H9 (cell line): ENCODE results near the gene ZNF627. TPM values are rescaled to one million over a fixed set of nuclear protein-coding genes. Genes with fewer than 3 reads are reported as not detected.
A peak's percentile ranks its signal among the peaks of the same experiment; 100 is the strongest.

Experiments
- DNase-seq: peaks from one replicate; pipeline ENCODE4 v3.0.0-alpha.2; 2017
- H2AFZ ChIP-seq: one replicate; pipeline ENCODE4 v1.6.1; 2013; ENCODE audit warnings: mild to moderate bottlenecking, low read length, control low read depth, moderate library complexity
- H2AK5ac ChIP-seq: 2 replicates; pipeline ENCODE4 v1.6.1; 2013; ENCODE audit warnings: low read length, control low read depth, mixed read lengths; ENCODE audit not compliant: insufficient read length
- H2BK120ac ChIP-seq: one replicate; pipeline ENCODE4 v1.6.1; 2013; ENCODE audit warnings: low read depth, mild to moderate bottlenecking, low read length, control low read depth, inconsistent platforms; ENCODE audit not compliant: poor library complexity, severe bottlenecking
- H2BK12ac ChIP-seq: 2 replicates; pipeline ENCODE4 v1.6.1; 2013; ENCODE audit warnings: low read length, control low read depth, mixed read lengths, low read depth; ENCODE audit not compliant: insufficient read length
- H2BK15ac ChIP-seq: 2 replicates; pipeline ENCODE4 v1.6.1; 2013; ENCODE audit warnings: low read depth, low read length, control low read depth
- H2BK20ac ChIP-seq: one replicate; pipeline ENCODE4 v1.6.1; 2013; ENCODE audit warnings: low read depth, mild to moderate bottlenecking, low read length, control low read depth, inconsistent platforms; ENCODE audit not compliant: poor library complexity, severe bottlenecking
- H2BK5ac ChIP-seq: 2 replicates; pipeline ENCODE4 v1.6.1; 2013; ENCODE audit warnings: low read length, control low read depth, mixed read lengths; ENCODE audit not compliant: insufficient read length
- H3K14ac ChIP-seq: 2 replicates; pipeline ENCODE4 v1.6.1; 2013; ENCODE audit warnings: low read length, control low read depth; ENCODE audit not compliant: insufficient read depth
- H3K18ac ChIP-seq: 2 replicates; pipeline ENCODE4 v1.6.1; 2013; ENCODE audit warnings: low read depth, mild to moderate bottlenecking, mixed read lengths, low read length, control low read depth; ENCODE audit not compliant: insufficient read length
- H3K23ac ChIP-seq: 2 replicates; pipeline ENCODE4 v1.6.1; 2013; ENCODE audit warnings: low read length, control low read depth, mixed read lengths, low read depth; ENCODE audit not compliant: insufficient read length
- H3K23me2 ChIP-seq: 2 replicates; pipeline ENCODE4 v1.6.1; 2013; ENCODE audit warnings: low read depth, mild to moderate bottlenecking, mixed read lengths, low read length, control low read depth; ENCODE audit not compliant: insufficient read length, poor library complexity, severe bottlenecking
- H3K27ac ChIP-seq: 2 replicates; pipeline ENCODE4 v1.5.1; 2013; ENCODE audit warnings: low read length, control low read depth, mixed read lengths, low read depth; ENCODE audit not compliant: insufficient read length
- H3K27me3 ChIP-seq: 2 replicates; pipeline ENCODE4 v1.6.1; 2013; ENCODE audit warnings: low read length, control low read depth, inconsistent platforms; ENCODE audit not compliant: insufficient read depth
- H3K4ac ChIP-seq: 2 replicates; pipeline ENCODE4 v1.6.1; 2013; ENCODE audit warnings: low read depth, mild to moderate bottlenecking, control low read depth, inconsistent platforms, low read length, moderate library complexity
- H3K4me1 ChIP-seq: 2 replicates; pipeline ENCODE4 v1.6.1; 2013; ENCODE audit warnings: low read length, control low read depth, inconsistent platforms; ENCODE audit not compliant: insufficient read depth
- H3K4me2 ChIP-seq: 2 replicates; pipeline ENCODE4 v1.6.1; 2013; ENCODE audit warnings: low read length, control low read depth, mixed read lengths; ENCODE audit not compliant: insufficient read length, insufficient read depth
- H3K56ac ChIP-seq: 2 replicates; pipeline ENCODE4 v1.6.1; 2013; ENCODE audit warnings: low read depth, mild to moderate bottlenecking, mixed read lengths, low read length, control low read depth; ENCODE audit not compliant: insufficient read length
- H3K79me1 ChIP-seq: 2 replicates; pipeline ENCODE4 v1.6.1; 2013; ENCODE audit warnings: low read depth, mild to moderate bottlenecking, moderate library complexity, low read length, control low read depth, inconsistent platforms; ENCODE audit not compliant: insufficient read depth, poor library complexity, severe bottlenecking
- H3K79me2 ChIP-seq: 2 replicates; pipeline ENCODE4 v1.6.1; 2013; ENCODE audit warnings: low read length, control low read depth, inconsistent platforms; ENCODE audit not compliant: insufficient read depth
- H3K9ac ChIP-seq: 2 replicates; pipeline ENCODE4 v1.6.1; 2013; ENCODE audit warnings: low read length, control low read depth, mixed read lengths; ENCODE audit not compliant: insufficient read length; ENCODE audit errors: extremely low read depth
- H3K9me3 ChIP-seq: one replicate; pipeline ENCODE4 v1.6.1; 2013; ENCODE audit warnings: low read depth, low read length, inconsistent platforms; ENCODE audit not compliant: control insufficient read depth
- H3T11ph ChIP-seq: one replicate; pipeline ENCODE4 v1.6.1; 2013; ENCODE audit warnings: mild to moderate bottlenecking, low read length, control low read depth, inconsistent platforms
- H4K20me1 ChIP-seq: one replicate; pipeline ENCODE4 v1.6.1; 2013; ENCODE audit not compliant: control insufficient read depth, insufficient read length, insufficient read depth
- H4K5ac ChIP-seq: 2 replicates; pipeline ENCODE4 v1.6.1; 2013; ENCODE audit warnings: low read depth, mild to moderate bottlenecking, mixed read lengths, low read length, control low read depth; ENCODE audit not compliant: insufficient read length
- H4K8ac ChIP-seq: replicated peaks from 2 replicates; pipeline ENCODE4 v1.6.1; 2013; ENCODE audit warnings: low read length, control low read depth, mixed read lengths, low read depth; ENCODE audit not compliant: insufficient read length
- H4K91ac ChIP-seq: 2 replicates; pipeline ENCODE4 v1.6.1; 2013; ENCODE audit warnings: low read depth, mild to moderate bottlenecking, moderate library complexity, mixed read lengths, low read length, control low read depth; ENCODE audit not compliant: insufficient read length
- H3K27ac Mint-ChIP-seq, 3 experiments: 2 replicates in 2 of 3; 3 replicates in 1 of 3; pipeline ENCODE4 v1.8.0; 2020 to 2021; ENCODE audit warnings: mixed read lengths in 3 of 3, mild to moderate bottlenecking in 1 of 3, moderate library complexity in 1 of 3
- H3K27me3 Mint-ChIP-seq: 2 replicates; pipeline ENCODE4 v1.8.0; 2021; ENCODE audit warnings: low read depth, mild to moderate bottlenecking, moderate library complexity, mixed read lengths
- H3K36me3 Mint-ChIP-seq, 3 experiments: 2 replicates in 2 of 3; 3 replicates in 1 of 3; pipeline ENCODE4 v1.8.0; 2020 to 2021; ENCODE audit warnings: low read depth in 3 of 3, mixed read lengths in 3 of 3; ENCODE audit not compliant: insufficient read depth in 1 of 3
- H3K4me1 Mint-ChIP-seq, 2 experiments: 2 replicates each; pipeline ENCODE4 v1.8.0; 2020; ENCODE audit warnings: mixed read lengths in 2 of 2
- H3K4me3 Mint-ChIP-seq, 2 experiments: 2 replicates in 1 of 2; 3 replicates in 1 of 2; pipeline ENCODE4 v1.8.0; 2020 to 2021; ENCODE audit warnings: mild to moderate bottlenecking in 2 of 2, mixed read lengths in 2 of 2, moderate library complexity in 1 of 2
- H3K9me3 Mint-ChIP-seq, 2 experiments: 2 replicates in 1 of 2; 3 replicates in 1 of 2; pipeline ENCODE4 v1.8.0; 2020; ENCODE audit warnings: mild to moderate bottlenecking in 2 of 2, mixed read lengths in 2 of 2, moderate library complexity in 1 of 2
- WGBS: extraction: QIAGEN DNeasy Blood & Tissue Kit; methylation state at CpG from one replicate; pipeline ENCODE4 v1.1.7; 2013; ENCODE audit warnings: missing lambda C conversion rate, low lambda C conversion rate, mixed read lengths; ENCODE audit not compliant: insufficient read length; ENCODE audit errors: extremely low coverage; 5-methylcytosine and 5-hydroxymethylcytosine counted together
- total RNA-seq: library from RNA; stranded (reverse); gene quantifications from 2 replicates; pipeline ENCODE4 v1.2.1, GENCODE V29; 2021
- TF ChIP-seq, protein P1 (sequence below): fragments of 200-600 bp; sonication (generic); conservative IDR thresholded peaks from 3 replicates; pipeline ENCODE4 v1.8.0; 2021; ENCODE audit warnings: antibody characterized with exemption, mild to moderate bottlenecking

The ZNF627 gene
- total RNA-seq, 1 experiment from 2014 or later = 12.8 TPM

DNA sequence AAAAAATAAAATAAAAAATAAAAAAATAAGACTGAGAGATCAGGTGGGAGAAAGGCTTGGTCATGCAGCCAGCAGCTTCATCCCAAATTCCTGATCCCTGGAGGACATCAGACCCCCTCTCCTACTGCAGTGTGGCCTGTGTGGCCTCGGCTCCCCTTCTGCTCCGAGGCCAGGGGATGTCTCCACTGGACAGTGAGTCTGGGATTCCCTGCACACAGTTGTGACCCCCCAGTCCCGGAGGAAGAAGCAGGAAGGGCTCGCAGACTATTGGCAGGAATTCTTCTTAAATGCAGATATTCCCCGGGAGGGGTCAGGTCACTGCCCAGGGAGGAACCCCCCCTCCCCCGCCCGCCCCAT, 41.9 kb downstream of the ZNF627 start:
- H2AK5ac ChIP-seq = no peak overlapping the region
- H3K23ac ChIP-seq = no peak overlapping the region
- H3K27ac Mint-ChIP-seq = no peak overlapping the region
- TF ChIP-seq, protein P1, sequence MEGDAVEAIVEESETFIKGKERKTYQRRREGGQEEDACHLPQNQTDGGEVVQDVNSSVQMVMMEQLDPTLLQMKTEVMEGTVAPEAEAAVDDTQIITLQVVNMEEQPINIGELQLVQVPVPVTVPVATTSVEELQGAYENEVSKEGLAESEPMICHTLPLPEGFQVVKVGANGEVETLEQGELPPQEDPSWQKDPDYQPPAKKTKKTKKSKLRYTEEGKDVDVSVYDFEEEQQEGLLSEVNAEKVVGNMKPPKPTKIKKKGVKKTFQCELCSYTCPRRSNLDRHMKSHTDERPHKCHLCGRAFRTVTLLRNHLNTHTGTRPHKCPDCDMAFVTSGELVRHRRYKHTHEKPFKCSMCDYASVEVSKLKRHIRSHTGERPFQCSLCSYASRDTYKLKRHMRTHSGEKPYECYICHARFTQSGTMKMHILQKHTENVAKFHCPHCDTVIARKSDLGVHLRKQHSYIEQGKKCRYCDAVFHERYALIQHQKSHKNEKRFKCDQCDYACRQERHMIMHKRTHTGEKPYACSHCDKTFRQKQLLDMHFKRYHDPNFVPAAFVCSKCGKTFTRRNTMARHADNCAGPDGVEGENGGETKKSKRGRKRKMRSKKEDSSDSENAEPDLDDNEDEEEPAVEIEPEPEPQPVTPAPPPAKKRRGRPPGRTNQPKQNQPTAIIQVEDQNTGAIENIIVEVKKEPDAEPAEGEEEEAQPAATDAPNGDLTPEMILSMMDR = no peak
- no peak overlapping the region for H3K4ac ChIP-seq
- no peak overlapping the region for H2BK120ac ChIP-seq
- no peak overlapping the region for H4K8ac ChIP-seq
- no peak overlapping the region for H2BK20ac ChIP-seq
- H3K27ac ChIP-seq = no peak overlapping the region
- H4K5ac ChIP-seq = no peak overlapping the region
- H3K9me3 Mint-ChIP-seq = no peaks in the 10 kb centered on the region
- no peaks in the 10 kb centered on the region for H3K4me1 ChIP-seq
- no peak overlapping the region for H3K18ac ChIP-seq
- WGBS = no CpG with 5 or more reads among the region's 7 CpGs
- H3K36me3 Mint-ChIP-seq = peaks cover 0 to under 1% (median 0%) of the 10 kb centered on the region in 3 experiments; a peak in 2 of 7 replicates
- H3K56ac ChIP-seq = no peak overlapping the region
- H2BK12ac ChIP-seq = no peak overlapping the region
- H2BK15ac ChIP-seq = no peak overlapping the region
- no peak overlapping the region for H3T11ph ChIP-seq
- H4K91ac ChIP-seq = no peak overlapping the region
- peak overlapping the region; percentile 88 to 97; a peak in 4 of 5 replicates for H3K4me3 Mint-ChIP-seq
- no peak for DNase-seq
- peaks cover 2% of the 10 kb centered on the region; the same call in 1 of the 2 replicates for H3K27me3 Mint-ChIP-seq
- no peaks in the 10 kb centered on the region for H3K9me3 ChIP-seq
- H2BK5ac ChIP-seq = no peak overlapping the region
- 0 out of 4 replicates have a peak, but pooled peaks cover 0 to 2% of the 10 kb centered on the region in 2 experiments for H3K4me1 Mint-ChIP-seq
- no peak overlapping the region for H2AFZ ChIP-seq
- no peaks in the 10 kb centered on the region for H4K20me1 ChIP-seq
- H3K27me3 ChIP-seq = no peaks in the 10 kb centered on the region
- peak overlapping the region; percentile 7 for H3K4me2 ChIP-seq
- no peak overlapping the region for H3K14ac ChIP-seq
- no peaks in the 10 kb centered on the region for H3K79me2 ChIP-seq
- H3K9ac ChIP-seq = no peak overlapping the region
- no peaks in the 10 kb centered on the region for H3K23me2 ChIP-seq
- H3K79me1 ChIP-seq = no peaks in the 10 kb centered on the region
